ENCODE data around the gene THBD. TPM values are rescaled to one million over a fixed set of nuclear protein-coding genes. Genes with fewer than 3 reads are reported as not detected.

The THBD gene
- total RNA-seq, 1 experiment from 2014 or later, result 0.28 TPM

DNA sequence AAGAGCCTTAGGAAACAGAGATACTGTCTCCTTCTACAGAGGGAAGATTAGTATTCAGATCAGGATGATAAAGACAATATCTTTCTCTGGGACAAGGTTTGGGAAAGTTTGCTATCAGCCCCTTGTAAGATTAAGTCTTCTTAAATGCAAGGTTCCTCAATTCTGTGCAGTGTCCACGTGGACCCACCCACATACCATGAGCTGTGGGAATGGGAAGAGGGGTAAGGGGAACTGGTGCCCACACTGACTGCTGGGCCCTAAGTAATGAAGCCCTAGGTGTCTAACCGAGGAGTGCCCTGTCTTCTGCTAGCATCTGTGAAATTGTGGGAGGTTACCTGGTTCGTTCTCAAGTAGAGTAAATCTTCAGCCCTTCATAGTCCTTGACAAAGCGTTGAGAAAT, 20.1 kb downstream of the THBD start:
- Histone ChIP-seq H3K79me2 (ENCODE audit: insufficient read depth, low read length) (no peaks in the 10 kb centered on the region), H2BK5ac (ENCODE audit: insufficient read length, low read length) (no peak overlapping the region), H4K5ac (ENCODE audit: insufficient read length, low read depth, low read length) (no peak overlapping the region), H3K27me3 (ENCODE audit: insufficient read depth, low read length) (peaks cover 1% of the 10 kb centered on the region; the same call in 1 of the 2 replicates), H2BK120ac (ENCODE audit: low read depth, low read length, poor library complexity, severe bottlenecking) (no peak overlapping the region), H3K4ac (ENCODE audit: low read depth, low read length) (no peak overlapping the region), H3K79me1 (ENCODE audit: insufficient read depth, low read depth, low read length, poor library complexity, severe bottlenecking) (no peaks in the 10 kb centered on the region), H3K23ac (ENCODE audit: insufficient read length, low read depth, low read length) (no peak overlapping the region), H2AK5ac (ENCODE audit: insufficient read length, low read length) (no peak overlapping the region), H2BK20ac (ENCODE audit: low read depth, low read length, poor library complexity, severe bottlenecking) (no peak overlapping the region), H3K4me2 (ENCODE audit: insufficient read depth, insufficient read length, low read length) (no peak overlapping the region), H4K91ac (ENCODE audit: insufficient read length, low read depth, low read length) (no peak overlapping the region), H3K9ac (ENCODE audit: extremely low read depth, insufficient read length, low read length) (no peak overlapping the region), H3K4me1 (ENCODE audit: insufficient read depth, low read length) (no peaks in the 10 kb centered on the region), H2AFZ (ENCODE audit: low read length) (no peak overlapping the region), H3T11ph (ENCODE audit: low read length) (no peak overlapping the region), H4K20me1 (ENCODE audit: control insufficient read depth, insufficient read depth, insufficient read length) (no peaks in the 10 kb centered on the region), H2BK15ac (ENCODE audit: low read depth, low read length) (no peak overlapping the region), H3K18ac (ENCODE audit: insufficient read length, low read depth, low read length) (no peak overlapping the region), H3K9me3 (ENCODE audit: control insufficient read depth, low read depth, low read length) (no peaks in the 10 kb centered on the region), H3K23me2 (ENCODE audit: insufficient read length, low read depth, low read length, poor library complexity, severe bottlenecking) (no peaks in the 10 kb centered on the region), H3K27ac (ENCODE audit: insufficient read length, low read depth, low read length) (no peak overlapping the region), H3K14ac (ENCODE audit: insufficient read depth, low read length) (no peak overlapping the region), H2BK12ac (ENCODE audit: insufficient read length, low read depth, low read length) (no peak overlapping the region), H4K8ac (replicated peaks; ENCODE audit: insufficient read length, low read depth, low read length) (no peak overlapping the region), H3K56ac (ENCODE audit: insufficient read length, low read depth, low read length) (no peak overlapping the region)
- Mint-ChIP-seq H3K27ac (no peak overlapping the region), H3K27me3 (ENCODE audit: low read depth) (peaks cover 45% of the 10 kb centered on the region), H3K4me1 (peaks cover 0 to 8% of the 10 kb centered on the region in 2 experiments; a peak in 3 of 4 replicates), H3K4me3 (no peak overlapping the region), H3K9me3 (no peaks in the 10 kb centered on the region), H3K36me3 (ENCODE audit: insufficient read depth in 1 of 3, low read depth in 3 of 3) (no peaks in the 10 kb centered on the region)
- no CpG with 5 or more reads among the region's 4 CpGs for WGBS (ENCODE audit: extremely low coverage, insufficient read length, low lambda C conversion rate)
- TF ChIP-seq, protein P1, sequence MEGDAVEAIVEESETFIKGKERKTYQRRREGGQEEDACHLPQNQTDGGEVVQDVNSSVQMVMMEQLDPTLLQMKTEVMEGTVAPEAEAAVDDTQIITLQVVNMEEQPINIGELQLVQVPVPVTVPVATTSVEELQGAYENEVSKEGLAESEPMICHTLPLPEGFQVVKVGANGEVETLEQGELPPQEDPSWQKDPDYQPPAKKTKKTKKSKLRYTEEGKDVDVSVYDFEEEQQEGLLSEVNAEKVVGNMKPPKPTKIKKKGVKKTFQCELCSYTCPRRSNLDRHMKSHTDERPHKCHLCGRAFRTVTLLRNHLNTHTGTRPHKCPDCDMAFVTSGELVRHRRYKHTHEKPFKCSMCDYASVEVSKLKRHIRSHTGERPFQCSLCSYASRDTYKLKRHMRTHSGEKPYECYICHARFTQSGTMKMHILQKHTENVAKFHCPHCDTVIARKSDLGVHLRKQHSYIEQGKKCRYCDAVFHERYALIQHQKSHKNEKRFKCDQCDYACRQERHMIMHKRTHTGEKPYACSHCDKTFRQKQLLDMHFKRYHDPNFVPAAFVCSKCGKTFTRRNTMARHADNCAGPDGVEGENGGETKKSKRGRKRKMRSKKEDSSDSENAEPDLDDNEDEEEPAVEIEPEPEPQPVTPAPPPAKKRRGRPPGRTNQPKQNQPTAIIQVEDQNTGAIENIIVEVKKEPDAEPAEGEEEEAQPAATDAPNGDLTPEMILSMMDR (conservative IDR thresholded peaks at IDR 0.05), result no peak
- DNase-seq, result no peak
